ENCODE results near the gene SEC61A1.
A peak's percentile ranks its signal among the peaks of the same experiment; 100 is the strongest.

SEC61A1 gene

DNA sequence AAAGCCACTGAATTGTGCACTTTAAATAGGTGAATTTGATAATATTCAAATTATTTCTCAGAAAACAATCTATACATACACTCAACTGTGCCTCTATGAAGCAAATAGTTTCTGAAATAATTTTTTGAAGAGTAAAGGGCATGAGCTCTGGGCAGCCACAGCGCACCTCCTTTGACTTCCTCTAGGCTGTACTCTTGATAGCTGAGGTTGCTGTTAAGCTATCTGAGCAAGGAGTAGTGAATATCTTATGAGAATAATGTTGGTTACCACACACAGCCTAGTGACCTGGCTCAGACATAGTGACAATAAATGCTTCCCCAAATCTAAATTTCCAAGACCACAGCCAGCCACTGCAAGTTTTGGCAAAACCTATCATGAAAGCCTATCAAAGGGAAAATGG lies 11.6 kb upstream of the SEC61A1 start (continued):
- TF ChIP-seq ZNF670 (tag by site-specific recombination; IDR thresholded peaks at IDR 0.05; ENCODE audit: low read depth) (no peak), ZNF23 (tag by site-specific recombination; IDR thresholded peaks at IDR 0.05; ENCODE audit: borderline replicate concordance) (no peak), YY2 (tag by site-specific recombination; IDR thresholded peaks at IDR 0.05) (no peak), PRDM1 (tag by site-specific recombination; IDR thresholded peaks at IDR 0.05) (no peak), ZNF121 (tag by site-specific recombination; IDR thresholded peaks at IDR 0.05) (no peak), ZNF791 (tag by site-specific recombination; IDR thresholded peaks at IDR 0.05) (no peak)

DNA sequence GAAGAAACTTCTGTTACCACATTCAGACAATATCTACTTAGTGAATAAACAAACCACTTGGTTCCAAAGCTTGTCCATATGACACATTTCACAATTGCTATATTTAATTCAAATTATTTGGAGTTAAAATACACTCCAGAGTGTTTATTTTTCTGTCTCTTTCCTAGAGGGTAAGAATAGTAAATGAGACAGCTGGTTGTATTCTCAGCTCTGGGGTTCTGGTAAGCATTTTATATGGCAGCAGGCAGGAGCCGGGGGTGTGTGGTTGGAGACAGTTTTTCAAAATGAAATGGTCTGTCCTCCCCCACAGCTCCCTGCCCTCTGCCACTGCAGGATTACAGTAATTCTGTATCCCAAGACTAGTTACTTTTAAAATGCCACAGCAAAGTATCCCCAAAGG lies 10.9 kb upstream of the SEC61A1 start:
- H3K9me3 ChIP-seq (ENCODE audit: control insufficient read depth, insufficient read depth, low read depth, low read length) = no peaks in the 10 kb centered on the region
- CTCF ChIA-PET = no interaction called here
- H3K36me3 ChIP-seq (ENCODE audit: control insufficient read depth in 2 of 2, insufficient read depth in 1 of 2, low read length in 2 of 2) = no peaks in the 10 kb centered on the region
- H3K4me3 ChIP-seq (ENCODE audit: low read depth, low read length) = no peak overlapping the region
- H3K4me1 ChIP-seq (ENCODE audit: control insufficient read depth, insufficient read depth, low read length) = no peaks in the 10 kb centered on the region
- TF ChIP-seq ZNF366 (tag by site-specific recombination; conservative IDR thresholded peaks at IDR 0.05) (no peak), ZNF426 (tag by site-specific recombination; IDR thresholded peaks at IDR 0.05) (no peak), ZFHX2 (tag by site-specific recombination; conservative IDR thresholded peaks at IDR 0.05) (0 out of 2 replicates have a peak, but pooled peaks have one; percentile 7), ZNF121 (tag by site-specific recombination; IDR thresholded peaks at IDR 0.05) (no peak), REST (tag by site-specific recombination; IDR thresholded peaks at IDR 0.05) (no peak), ZNF777 (tag by site-specific recombination; IDR thresholded peaks at IDR 0.05; ENCODE audit: borderline replicate concordance) (no peak), EGR2 (tag by site-specific recombination; IDR thresholded peaks at IDR 0.05; ENCODE audit: low read depth) (peak; percentile 12; the same call in 1 of the 2 replicates), BCL11B (tag by site-specific recombination; IDR thresholded peaks at IDR 0.05; ENCODE audit: low read depth) (no peak), ZNF596 (tag by site-specific recombination; IDR thresholded peaks at IDR 0.05) (no peak)
- TF ChIP-seq, protein P1, sequence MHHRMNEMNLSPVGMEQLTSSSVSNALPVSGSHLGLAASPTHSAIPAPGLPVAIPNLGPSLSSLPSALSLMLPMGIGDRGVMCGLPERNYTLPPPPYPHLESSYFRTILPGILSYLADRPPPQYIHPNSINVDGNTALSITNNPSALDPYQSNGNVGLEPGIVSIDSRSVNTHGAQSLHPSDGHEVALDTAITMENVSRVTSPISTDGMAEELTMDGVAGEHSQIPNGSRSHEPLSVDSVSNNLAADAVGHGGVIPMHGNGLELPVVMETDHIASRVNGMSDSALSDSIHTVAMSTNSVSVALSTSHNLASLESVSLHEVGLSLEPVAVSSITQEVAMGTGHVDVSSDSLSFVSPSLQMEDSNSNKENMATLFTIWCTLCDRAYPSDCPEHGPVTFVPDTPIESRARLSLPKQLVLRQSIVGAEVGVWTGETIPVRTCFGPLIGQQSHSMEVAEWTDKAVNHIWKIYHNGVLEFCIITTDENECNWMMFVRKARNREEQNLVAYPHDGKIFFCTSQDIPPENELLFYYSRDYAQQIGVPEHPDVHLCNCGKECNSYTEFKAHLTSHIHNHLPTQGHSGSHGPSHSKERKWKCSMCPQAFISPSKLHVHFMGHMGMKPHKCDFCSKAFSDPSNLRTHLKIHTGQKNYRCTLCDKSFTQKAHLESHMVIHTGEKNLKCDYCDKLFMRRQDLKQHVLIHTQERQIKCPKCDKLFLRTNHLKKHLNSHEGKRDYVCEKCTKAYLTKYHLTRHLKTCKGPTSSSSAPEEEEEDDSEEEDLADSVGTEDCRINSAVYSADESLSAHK (tag by site-specific recombination; IDR thresholded peaks at IDR 0.05) = no peak
- POLR2A ChIA-PET = no interaction called here
- H3K27ac ChIP-seq (ENCODE audit: extremely low read depth, low read depth, low read length) = no peak overlapping the region

DNA sequence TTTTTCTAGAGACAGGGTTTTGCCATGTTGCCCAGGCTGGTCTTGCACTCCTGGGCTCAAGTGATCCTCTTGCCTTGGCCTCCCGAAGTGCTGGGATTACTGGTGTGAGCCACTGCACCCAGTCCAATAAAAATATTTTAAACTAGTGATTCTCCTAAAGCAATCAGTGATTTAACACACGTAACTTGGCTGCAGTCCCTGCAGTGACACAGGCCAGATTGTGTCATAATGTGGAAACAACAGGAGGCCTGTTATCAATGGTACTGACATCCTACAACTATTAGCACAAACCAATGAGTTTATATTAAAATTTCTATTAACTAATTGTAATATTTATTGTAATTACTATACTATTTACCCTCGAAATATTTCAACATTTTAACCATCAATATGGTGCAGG lies 1.6 kb upstream of the SEC61A1 start:
- Histone ChIP-seq H3K9me3 (ENCODE audit: control insufficient read depth, insufficient read depth, low read depth, low read length) (no peaks in the 10 kb centered on the region), H3K27ac (ENCODE audit: extremely low read depth, low read depth, low read length) (no peak overlapping the region), H3K4me1 (ENCODE audit: control insufficient read depth, insufficient read depth, low read length) (0 out of 2 replicates have a peak, but pooled peaks cover 4% of the 10 kb centered on the region), H3K36me3 (ENCODE audit: control insufficient read depth in 2 of 2, insufficient read depth in 1 of 2, low read length in 2 of 2) (peaks cover 0 to 25% of the 10 kb centered on the region in 2 experiments; a peak in 1 of 3 replicates), H3K4me3 (ENCODE audit: low read depth, low read length) (no peak overlapping the region)
- ChIA-PET POLR2A (no interaction called here), CTCF (no interaction called here)
- TF ChIP-seq ZNF660 (tag by site-specific recombination; IDR thresholded peaks at IDR 0.05) (0 out of 2 replicates have a peak, but pooled peaks have one; percentile 41), ZNF654 (tag by site-specific recombination; IDR thresholded peaks at IDR 0.05; ENCODE audit: low read depth) (no peak), ZBTB48 (tag by site-specific recombination; IDR thresholded peaks at IDR 0.05) (peak; percentile 17; the same call in 1 of the 2 replicates), TCF7L2 (IDR thresholded peaks at IDR 0.05; ENCODE audit: borderline replicate concordance, low read depth, low read length) (no peak), ZNF585B (tag by site-specific recombination; IDR thresholded peaks at IDR 0.05) (no peak), ZNF302 (tag by site-specific recombination; IDR thresholded peaks at IDR 0.05; ENCODE audit: low read depth) (no peak), INSM2 (tag by site-specific recombination; IDR thresholded peaks at IDR 0.05) (no peak), ZNF23 (tag by site-specific recombination; IDR thresholded peaks at IDR 0.05; ENCODE audit: borderline replicate concordance) (no peak)
- TF ChIP-seq, protein P2, sequence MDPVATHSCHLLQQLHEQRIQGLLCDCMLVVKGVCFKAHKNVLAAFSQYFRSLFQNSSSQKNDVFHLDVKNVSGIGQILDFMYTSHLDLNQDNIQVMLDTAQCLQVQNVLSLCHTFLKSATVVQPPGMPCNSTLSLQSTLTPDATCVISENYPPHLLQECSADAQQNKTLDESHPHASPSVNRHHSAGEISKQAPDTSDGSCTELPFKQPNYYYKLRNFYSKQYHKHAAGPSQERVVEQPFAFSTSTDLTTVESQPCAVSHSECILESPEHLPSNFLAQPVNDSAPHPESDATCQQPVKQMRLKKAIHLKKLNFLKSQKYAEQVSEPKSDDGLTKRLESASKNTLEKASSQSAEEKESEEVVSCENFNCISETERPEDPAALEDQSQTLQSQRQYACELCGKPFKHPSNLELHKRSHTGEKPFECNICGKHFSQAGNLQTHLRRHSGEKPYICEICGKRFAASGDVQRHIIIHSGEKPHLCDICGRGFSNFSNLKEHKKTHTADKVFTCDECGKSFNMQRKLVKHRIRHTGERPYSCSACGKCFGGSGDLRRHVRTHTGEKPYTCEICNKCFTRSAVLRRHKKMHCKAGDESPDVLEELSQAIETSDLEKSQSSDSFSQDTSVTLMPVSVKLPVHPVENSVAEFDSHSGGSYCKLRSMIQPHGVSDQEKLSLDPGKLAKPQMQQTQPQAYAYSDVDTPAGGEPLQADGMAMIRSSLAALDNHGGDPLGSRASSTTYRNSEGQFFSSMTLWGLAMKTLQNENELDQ (tag by site-specific recombination; IDR thresholded peaks at IDR 0.05; ENCODE audit: low read depth) = no peak
